ENCODE measurements around the gene EML1.

DNA sequence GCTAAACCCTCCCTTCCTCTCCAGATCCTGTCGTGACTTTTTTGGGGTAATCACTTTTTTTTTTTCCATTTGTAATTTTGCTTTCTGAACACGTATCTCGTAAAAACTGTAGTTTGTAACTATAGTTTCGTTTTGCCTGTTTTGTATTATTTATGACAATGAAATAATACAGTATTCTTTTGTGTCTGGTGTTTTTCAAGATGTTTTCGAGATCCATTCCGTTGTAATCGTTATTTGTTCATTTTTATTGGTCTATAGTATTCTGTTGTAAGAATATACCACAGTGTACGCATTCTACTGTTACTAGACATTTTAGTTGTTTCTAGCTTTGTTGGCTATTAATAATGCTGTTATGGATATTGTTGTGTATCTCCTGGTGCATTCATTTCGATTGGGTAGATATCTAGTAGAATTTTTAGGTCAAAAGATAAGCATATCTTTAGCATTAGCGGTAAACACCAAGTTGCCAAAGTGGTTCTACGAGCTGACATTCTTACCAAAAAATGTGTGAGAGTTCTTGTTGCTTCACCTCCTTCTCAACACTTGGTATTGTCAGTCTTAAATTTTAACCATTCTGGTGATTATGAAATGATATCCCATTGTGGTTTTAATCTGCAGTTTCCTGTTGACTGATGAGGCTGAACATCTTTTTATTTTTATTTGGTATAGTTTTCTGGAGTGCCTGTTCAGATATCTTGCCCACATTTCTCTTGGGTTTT lies 179.7 kb downstream of the EML1 start:
- TF ChIP-seq, protein P1, sequence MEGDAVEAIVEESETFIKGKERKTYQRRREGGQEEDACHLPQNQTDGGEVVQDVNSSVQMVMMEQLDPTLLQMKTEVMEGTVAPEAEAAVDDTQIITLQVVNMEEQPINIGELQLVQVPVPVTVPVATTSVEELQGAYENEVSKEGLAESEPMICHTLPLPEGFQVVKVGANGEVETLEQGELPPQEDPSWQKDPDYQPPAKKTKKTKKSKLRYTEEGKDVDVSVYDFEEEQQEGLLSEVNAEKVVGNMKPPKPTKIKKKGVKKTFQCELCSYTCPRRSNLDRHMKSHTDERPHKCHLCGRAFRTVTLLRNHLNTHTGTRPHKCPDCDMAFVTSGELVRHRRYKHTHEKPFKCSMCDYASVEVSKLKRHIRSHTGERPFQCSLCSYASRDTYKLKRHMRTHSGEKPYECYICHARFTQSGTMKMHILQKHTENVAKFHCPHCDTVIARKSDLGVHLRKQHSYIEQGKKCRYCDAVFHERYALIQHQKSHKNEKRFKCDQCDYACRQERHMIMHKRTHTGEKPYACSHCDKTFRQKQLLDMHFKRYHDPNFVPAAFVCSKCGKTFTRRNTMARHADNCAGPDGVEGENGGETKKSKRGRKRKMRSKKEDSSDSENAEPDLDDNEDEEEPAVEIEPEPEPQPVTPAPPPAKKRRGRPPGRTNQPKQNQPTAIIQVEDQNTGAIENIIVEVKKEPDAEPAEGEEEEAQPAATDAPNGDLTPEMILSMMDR (IDR thresholded peaks at IDR 0.05; ENCODE audit: insufficient read depth, low read length): no peak
- TF ChIP-seq, protein P2, sequence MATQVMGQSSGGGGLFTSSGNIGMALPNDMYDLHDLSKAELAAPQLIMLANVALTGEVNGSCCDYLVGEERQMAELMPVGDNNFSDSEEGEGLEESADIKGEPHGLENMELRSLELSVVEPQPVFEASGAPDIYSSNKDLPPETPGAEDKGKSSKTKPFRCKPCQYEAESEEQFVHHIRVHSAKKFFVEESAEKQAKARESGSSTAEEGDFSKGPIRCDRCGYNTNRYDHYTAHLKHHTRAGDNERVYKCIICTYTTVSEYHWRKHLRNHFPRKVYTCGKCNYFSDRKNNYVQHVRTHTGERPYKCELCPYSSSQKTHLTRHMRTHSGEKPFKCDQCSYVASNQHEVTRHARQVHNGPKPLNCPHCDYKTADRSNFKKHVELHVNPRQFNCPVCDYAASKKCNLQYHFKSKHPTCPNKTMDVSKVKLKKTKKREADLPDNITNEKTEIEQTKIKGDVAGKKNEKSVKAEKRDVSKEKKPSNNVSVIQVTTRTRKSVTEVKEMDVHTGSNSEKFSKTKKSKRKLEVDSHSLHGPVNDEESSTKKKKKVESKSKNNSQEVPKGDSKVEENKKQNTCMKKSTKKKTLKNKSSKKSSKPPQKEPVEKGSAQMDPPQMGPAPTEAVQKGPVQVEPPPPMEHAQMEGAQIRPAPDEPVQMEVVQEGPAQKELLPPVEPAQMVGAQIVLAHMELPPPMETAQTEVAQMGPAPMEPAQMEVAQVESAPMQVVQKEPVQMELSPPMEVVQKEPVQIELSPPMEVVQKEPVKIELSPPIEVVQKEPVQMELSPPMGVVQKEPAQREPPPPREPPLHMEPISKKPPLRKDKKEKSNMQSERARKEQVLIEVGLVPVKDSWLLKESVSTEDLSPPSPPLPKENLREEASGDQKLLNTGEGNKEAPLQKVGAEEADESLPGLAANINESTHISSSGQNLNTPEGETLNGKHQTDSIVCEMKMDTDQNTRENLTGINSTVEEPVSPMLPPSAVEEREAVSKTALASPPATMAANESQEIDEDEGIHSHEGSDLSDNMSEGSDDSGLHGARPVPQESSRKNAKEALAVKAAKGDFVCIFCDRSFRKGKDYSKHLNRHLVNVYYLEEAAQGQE (IDR thresholded peaks at IDR 0.05; ENCODE audit: insufficient replicate concordance, low read depth): no peak
- TF ChIP-seq POLR2AphosphoS5 (IDR thresholded peaks at IDR 0.05; ENCODE audit: low read depth): no peak
- TF ChIP-seq GABPA (IDR thresholded peaks at IDR 0.05; ENCODE audit: low read depth): no peak
